ENCODE results near the gene TNFRSF19. TPM values are rescaled to one million over a fixed set of nuclear protein-coding genes. Genes with fewer than 3 reads are reported as not detected.

Gene TNFRSF19
- total and polyA plus RNA-seq, 2 of the 13 experiments (the other 11 are each of a cell fraction or from before 2014, with no cell fraction given): 75.3 to 77.7 TPM

GRCh38 chr13:23605831-23606230 is 35.6 kb downstream of the TNFRSF19 start:
- no TSS peak for BruUV-seq (replicated peaks)
- Histone ChIP-seq H3K9ac (ENCODE audit: insufficient read depth, low read depth, low read length) (no peak overlapping the region), H3K79me2 (ENCODE audit: insufficient read depth, low read length) (no peaks in the 10 kb centered on the region), H4K20me1 (ENCODE audit: insufficient read depth, low read length) (no peaks in the 10 kb centered on the region), H3K27ac (ENCODE audit: extremely low read length, insufficient read depth, low read length) (no peak overlapping the region), H3K27me3 (ENCODE audit: control insufficient read depth in 1 of 2, insufficient read depth in 2 of 2, low read length in 2 of 2) (no peaks in the 10 kb centered on the region), H3K4me2 (ENCODE audit: low read depth, low read length) (no peak overlapping the region), H3K36me3 (replicated peaks in 1 of 2; ENCODE audit: control insufficient read depth in 1 of 2, insufficient read depth in 2 of 2, low read length in 2 of 2) (peaks cover 0 to 2% of the 10 kb centered on the region in 2 experiments; a peak in 3 of 5 replicates), H2AFZ (ENCODE audit: low read length) (no peak overlapping the region), H3K9me3 (ENCODE audit: low read length) (no peaks in the 10 kb centered on the region), H3K4me1 (ENCODE audit: insufficient read depth, low read length) (peaks cover 55% of the 10 kb centered on the region), H3K4me3 (replicated peaks in 1 of 3; ENCODE audit: insufficient read depth in 1 of 3, low read depth in 2 of 3, low read length in 3 of 3) (no peak overlapping the region)
- DNase-seq (ENCODE audit: low spot score) (no peak), FAIRE-seq (no peak), ATAC-seq (no peak)
- WGBS (ENCODE audit: low lambda C conversion rate): 76% methylated on average over 3 of the region's 3 CpGs
- intact Hi-C loops (cut with micrococcal nuclease; ENCODE audit: unreplicated experiment): no loop called here
- CTCF ChIA-PET (ENCODE audit: low intra/inter-chr PET ratio, low total read pairs): no interaction called here
- POLR2A ChIA-PET: interaction anchor here (1.4 to 2.1 kb wide), 2 partner anchors 10 to 48 kb away, joined by 5 to 6 read pairs; no protein-coding TSS in a partner anchor
- in situ Hi-C loops (cut with HindIII; ENCODE audit: extremely low pct_ligation_motif_present, low pct_unique_long_range_greater_than_20kb): no loop called here
- TF ChIP-seq ZNF646 (CRISPR knock-in tag; IDR thresholded peaks at IDR 0.05) (no peak), THRA (CRISPR knock-in tag; IDR thresholded peaks at IDR 0.05; ENCODE audit: borderline replicate concordance) (no peak), FOXA3 (CRISPR knock-in tag; IDR thresholded peaks at IDR 0.05) (0 out of 2 replicates have a peak, but pooled peaks have one; percentile 14)
